Liver (tissue), 9 donors: ENCODE results near the gene RYR2. TPM values are rescaled to one million over a fixed set of nuclear protein-coding genes. Genes with fewer than 3 reads are reported as not detected.

Experiments used
- DNase-seq: peaks from one replicate; pipeline ENCODE4 v3.0.0-alpha.2; 2017; ENCODE audit warnings: low spot score
- H3K27ac ChIP-seq, 2 donors: one replicate each; pipeline ENCODE4 v1.7.0; 2013; ENCODE audit warnings: inconsistent platforms in 2 of 2, low read length in 2 of 2, control low read depth in 1 of 2, low read depth in 1 of 2, mild to moderate bottlenecking in 1 of 2
- H3K27me3 ChIP-seq, 4 donors: one replicate each; pipeline versions ENCODE4 v1.6.1 to v1.7.0; 2013; ENCODE audit warnings: low read length in 3 of 4, inconsistent platforms in 1 of 4, mild to moderate bottlenecking in 1 of 4, moderate library complexity in 1 of 4; ENCODE audit not compliant: control insufficient read depth in 4 of 4, insufficient read depth in 4 of 4
- H3K36me3 ChIP-seq, 4 donors: one replicate each; pipeline versions ENCODE4 v1.6.1 to v1.7.0; 2013; ENCODE audit warnings: low read length in 3 of 4, mild to moderate bottlenecking in 3 of 4, low read depth in 1 of 4, moderate library complexity in 1 of 4; ENCODE audit not compliant: control insufficient read depth in 4 of 4, insufficient read depth in 3 of 4
- H3K4me1 ChIP-seq, 4 donors: one replicate each; pipeline versions ENCODE4 v1.6.1 to v1.7.0; 2013; ENCODE audit warnings: low read length in 3 of 4, mild to moderate bottlenecking in 3 of 4, moderate library complexity in 1 of 4; ENCODE audit not compliant: control insufficient read depth in 4 of 4, insufficient read depth in 4 of 4
- H3K4me3 ChIP-seq, 3 donors: one replicate each; pipeline versions ENCODE4 v1.6.1 to v1.7.0; 2013; ENCODE audit warnings: low read length in 3 of 3, control low read depth in 1 of 3, low read depth in 1 of 3, mild to moderate bottlenecking in 1 of 3
- H3K9ac ChIP-seq, 2 donors: one replicate each; pipeline ENCODE4 v1.7.0; 2013; ENCODE audit warnings: low read length in 2 of 2, mild to moderate bottlenecking in 2 of 2, moderate library complexity in 2 of 2, control low read depth in 1 of 2, low read depth in 1 of 2
- H3K9me3 ChIP-seq, 4 donors: one replicate each; pipeline versions ENCODE4 v1.6.1 to v1.7.0; 2013; ENCODE audit warnings: low read length in 3 of 4; ENCODE audit not compliant: control insufficient read depth in 4 of 4
- CTCF ChIP-seq: fragments of 150-350 bp; IDR thresholded peaks from 2 replicates; pipeline ENCODE4 v1.5.1; 2017; ENCODE audit warnings: improper control_type of control experiment, low read depth, low read length; ENCODE audit not compliant: missing input control
- EGR1 ChIP-seq, 2 donors: IDR thresholded peaks; 2 replicates each; pipeline ENCODE4 v1.6.1; 2016 to 2018; ENCODE audit warnings: antibody characterized with exemption in 2 of 2, low read depth in 2 of 2
- FOXA1 ChIP-seq: IDR thresholded peaks from 2 replicates; pipeline ENCODE4 v1.6.1; 2016; ENCODE audit warnings: antibody characterized with exemption
- FOXA2 ChIP-seq: IDR thresholded peaks from 2 replicates; pipeline ENCODE4 v1.6.1; 2016; ENCODE audit warnings: antibody characterized with exemption
- GABPA ChIP-seq, 2 donors: IDR thresholded peaks in 1 of 2; conservative IDR thresholded peaks in 1 of 2; 2 replicates each; pipeline ENCODE4 v1.6.1; 2016; ENCODE audit warnings: antibody characterized with exemption in 2 of 2, mild to moderate bottlenecking in 1 of 2, moderate library complexity in 1 of 2
- HNF4A ChIP-seq, 2 donors: conservative IDR thresholded peaks; 2 replicates each; pipeline ENCODE4 v1.6.1; 2016; ENCODE audit warnings: antibody characterized with exemption in 2 of 2, mild to moderate bottlenecking in 2 of 2
- HNF4G ChIP-seq: IDR thresholded peaks from 2 replicates; pipeline ENCODE4 v1.6.1; 2016; ENCODE audit warnings: antibody characterized with exemption
- JUND ChIP-seq, 2 donors: IDR thresholded peaks; 2 replicates each; pipeline ENCODE4 v1.6.1; 2016; ENCODE audit warnings: antibody characterized with exemption in 2 of 2
- MAX ChIP-seq: IDR thresholded peaks from 2 replicates; pipeline ENCODE4 v1.6.1; 2016; ENCODE audit warnings: antibody characterized with exemption
- NR2F2 ChIP-seq: IDR thresholded peaks from 2 replicates; pipeline ENCODE4 v1.6.1; 2016; ENCODE audit warnings: antibody characterized with exemption
- RAD21 ChIP-seq, 2 donors: IDR thresholded peaks; 2 replicates each; pipeline ENCODE4 v1.6.1; 2016; ENCODE audit warnings: antibody characterized with exemption in 2 of 2, mild to moderate bottlenecking in 2 of 2
- RXRA ChIP-seq, 2 donors: IDR thresholded peaks; 2 replicates each; pipeline ENCODE4 v1.6.1; 2017 to 2018; ENCODE audit warnings: antibody characterized with exemption in 2 of 2, mild to moderate bottlenecking in 1 of 2
- SP1 ChIP-seq: IDR thresholded peaks from 2 replicates; pipeline ENCODE4 v1.6.1; 2018; ENCODE audit warnings: antibody characterized with exemption, mild to moderate bottlenecking
- TAF1 ChIP-seq: conservative IDR thresholded peaks from 2 replicates; pipeline ENCODE4 v1.6.1; 2016; ENCODE audit warnings: antibody characterized with exemption, mild to moderate bottlenecking
- YY1 ChIP-seq: IDR thresholded peaks from 2 replicates; pipeline ENCODE4 v1.6.1; 2016; ENCODE audit warnings: antibody characterized with exemption, mild to moderate bottlenecking
- ZBTB33 ChIP-seq: IDR thresholded peaks from 2 replicates; pipeline ENCODE4 v1.6.1; 2016; ENCODE audit warnings: antibody characterized with exemption
- WGBS: extraction: QIAGEN DNeasy Blood & Tissue Kit; methylation state at CpG from one replicate; pipeline ENCODE4 v1.1.7; 2013; 5-methylcytosine and 5-hydroxymethylcytosine counted together
- polyA plus RNA-seq, 2 donors: library from polyadenylated mRNA; stranded (reverse) in 1 of 2; unstranded in 1 of 2; fragments of 200-250 nt in 1 of 2; fragments of >200 nt in 1 of 2; fragmentation: Nextera tagmentation in 1 of 2; extraction: Ambion mirVana in 1 of 2; gene quantifications; one replicate each; pipeline versions ENCODE4 v1.2.1 to v1.2.3, GENCODE V29; 2013 to 2015
- total RNA-seq, 2 donors: library from RNA; depleted of rRNA; stranded (reverse); fragments of >200 nt; gene quantifications; one replicate each; pipeline ENCODE4 v1.2.3, GENCODE V29; 2014
- donor health status: healthy.
- donor health status: healthy.
- donor health status: healthy.
- donor health status: healthy.
- donor health status: healthy.

The RYR2 gene
- total and polyA plus RNA-seq, 4 donors: 0.06 to 0.75 (median 0.31) TPM

- Histone ChIP-seq H3K36me3 (no peaks in the 10 kb centered on the region), H3K4me1 (no peaks in the 10 kb centered on the region), H3K9me3 (no peaks in the 10 kb centered on the region), H3K9ac (no peak overlapping the region), H3K27me3 (peaks cover 0 to 2% (median 0%) of the 10 kb centered on the region in 4 donors), H3K27ac (no peak overlapping the region), H3K4me3 (no peak overlapping the region)
- TF ChIP-seq JUND (IDR thresholded peaks at IDR 0.05) (no peak), GABPA (IDR thresholded peaks at IDR 0.05 in 1 of 2, conservative IDR thresholded peaks at IDR 0.05 in 1 of 2) (no peak), SP1 (no peak), TAF1 (no peak), FOXA1 (no peak), RXRA (IDR thresholded peaks at IDR 0.05) (no peak), YY1 (no peak), ZBTB33 (no peak), HNF4A (conservative IDR thresholded peaks at IDR 0.05) (no peak), RAD21 (IDR thresholded peaks at IDR 0.05) (no peak), NR2F2 (no peak)
- DNase-seq: no peak
- 60% methylated on average over 2 of the region's 2 CpGs for WGBS
Observed at GRCh38 chr1:237111807-237112206, 69.8 kb downstream of the RYR2 start.

- WGBS: 76% methylated on average over 4 of the region's 4 CpGs
- H3K27ac ChIP-seq: no peak overlapping the region
- no peak for DNase-seq
Observed at GRCh38 chr1:237112663-237113062, 70.7 kb downstream of the RYR2 start.

More at GRCh38 chr1:237112663-237113062, 70.7 kb downstream of the RYR2 start:
- H3K4me3 ChIP-seq: no peak overlapping the region
- H3K4me1 ChIP-seq: no peaks in the 10 kb centered on the region
- TF ChIP-seq FOXA2 (no peak), HNF4G (no peak), FOXA1 (no peak), ZBTB33 (no peak), RXRA (IDR thresholded peaks at IDR 0.05) (no peak), TAF1 (no peak), EGR1 (IDR thresholded peaks at IDR 0.05; ENCODE audit: low read depth in 2 of 2) (no peak), CTCF (no peak), RAD21 (IDR thresholded peaks at IDR 0.05) (no peak), MAX (no peak)
- H3K36me3 ChIP-seq: no peaks in the 10 kb centered on the region
- H3K9ac ChIP-seq: no peak overlapping the region
- H3K27me3 ChIP-seq: peaks cover 0 to 2% (median 0%) of the 10 kb centered on the region in 4 donors
- no peaks in the 10 kb centered on the region for H3K9me3 ChIP-seq
